RCC 7860 (cell line): Measurements from ENCODE around the gene TCF3.
"Not testable (repeated sequence)": the region's sequence is repeated elsewhere in the genome, so short reads cannot be mapped to it uniquely, and the experiment has no call there.

Source experiments
- DNase-seq: peaks from one replicate; pipeline ENCODE4 v3.0.0-alpha.2; 2015; ENCODE audit warnings: low spot score
- FAIRE-seq: peaks from 2 replicates; lab custom pipeline; 2012; peaks lifted over from hg19 to GRCh38; lab: Jason Lieb, UNC

TCF3 gene

DNA sequence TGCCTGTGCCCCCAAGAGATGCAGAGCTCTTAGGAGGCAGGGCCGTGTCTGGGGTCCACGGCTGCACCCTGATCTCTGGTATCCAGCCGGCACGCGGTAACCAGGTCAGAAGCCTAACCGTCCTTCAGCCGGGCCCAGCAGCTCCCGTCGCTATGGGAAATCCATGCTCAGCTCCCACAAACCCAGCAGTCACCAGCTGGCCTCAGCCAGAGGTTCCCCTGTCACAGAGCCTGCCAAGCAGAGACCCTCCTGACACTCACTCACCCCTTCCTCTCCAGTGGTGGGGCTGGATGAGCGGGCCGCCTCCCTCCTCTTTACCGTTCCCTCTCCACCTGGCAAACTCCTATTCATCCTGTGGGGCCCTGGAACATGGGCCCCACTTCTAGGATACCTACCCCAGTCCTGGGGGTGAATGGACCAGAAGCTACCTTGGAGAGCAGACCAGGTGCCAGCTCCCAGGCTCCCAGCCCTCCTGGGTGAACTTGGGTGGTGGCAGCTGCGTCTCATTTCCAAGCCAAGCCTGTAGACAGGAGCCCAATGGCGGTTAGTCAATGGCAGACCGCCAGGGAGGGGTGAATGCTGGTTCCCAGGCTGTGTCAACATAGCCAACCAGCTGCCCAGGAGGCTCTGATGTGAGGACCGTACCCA lies 21.4 kb upstream of the TCF3 start:
- DNase-seq, result no peak
- FAIRE-seq, result no peak

- FAIRE-seq, result no peak
- DNase-seq, result no peak
These were observed 20.6 kb upstream of the TCF3 start for GRCh38 chr19:1672769-1673644.

DNA sequence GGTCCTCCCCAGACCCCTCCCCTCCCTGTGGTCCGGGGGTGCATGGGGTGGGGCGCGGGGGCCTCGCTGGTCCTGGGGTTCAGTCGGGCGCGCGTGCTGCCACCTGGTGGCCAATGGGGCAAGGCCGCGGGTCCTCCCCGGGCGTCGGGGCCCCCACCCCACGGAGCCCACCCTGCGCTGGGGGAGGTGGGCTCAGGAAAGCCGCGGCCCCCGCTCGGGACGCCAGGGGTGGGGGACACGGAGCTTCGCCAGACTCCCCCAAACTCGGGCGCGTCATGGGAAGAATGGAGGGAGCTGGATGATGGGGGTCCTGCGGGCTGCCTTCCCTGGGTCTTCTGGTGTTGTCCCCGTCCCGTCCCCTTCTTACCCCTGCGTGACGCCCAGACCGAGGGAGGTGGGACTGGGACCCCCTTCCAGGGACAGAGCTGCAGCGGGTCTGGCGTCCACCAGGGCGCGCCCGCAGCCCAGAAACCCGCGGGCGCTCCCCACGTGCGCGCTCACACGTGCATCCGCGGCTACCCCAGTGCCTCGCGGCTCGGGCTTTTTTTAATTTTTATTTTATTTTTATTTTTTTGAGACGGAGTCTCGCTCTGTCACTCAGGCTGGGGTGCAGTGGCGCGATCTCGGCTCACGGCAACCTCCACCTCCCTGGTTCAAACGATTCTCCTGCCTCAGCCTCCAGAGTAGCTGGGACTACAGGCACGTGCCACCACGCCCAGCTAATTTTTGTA lies 19.8 kb upstream of the TCF3 start:
- DNase-seq (no peak), FAIRE-seq (no peak)

- FAIRE-seq, result no peak
- DNase-seq, result no peak
These were observed 19.3 kb upstream of the TCF3 start for GRCh38 chr19:1671716-1672037.

- DNase-seq, FAIRE-seq: not testable (repeated sequence)
These were observed 18.3 kb upstream of the TCF3 start for GRCh38 chr19:1670747-1671146.

DNA sequence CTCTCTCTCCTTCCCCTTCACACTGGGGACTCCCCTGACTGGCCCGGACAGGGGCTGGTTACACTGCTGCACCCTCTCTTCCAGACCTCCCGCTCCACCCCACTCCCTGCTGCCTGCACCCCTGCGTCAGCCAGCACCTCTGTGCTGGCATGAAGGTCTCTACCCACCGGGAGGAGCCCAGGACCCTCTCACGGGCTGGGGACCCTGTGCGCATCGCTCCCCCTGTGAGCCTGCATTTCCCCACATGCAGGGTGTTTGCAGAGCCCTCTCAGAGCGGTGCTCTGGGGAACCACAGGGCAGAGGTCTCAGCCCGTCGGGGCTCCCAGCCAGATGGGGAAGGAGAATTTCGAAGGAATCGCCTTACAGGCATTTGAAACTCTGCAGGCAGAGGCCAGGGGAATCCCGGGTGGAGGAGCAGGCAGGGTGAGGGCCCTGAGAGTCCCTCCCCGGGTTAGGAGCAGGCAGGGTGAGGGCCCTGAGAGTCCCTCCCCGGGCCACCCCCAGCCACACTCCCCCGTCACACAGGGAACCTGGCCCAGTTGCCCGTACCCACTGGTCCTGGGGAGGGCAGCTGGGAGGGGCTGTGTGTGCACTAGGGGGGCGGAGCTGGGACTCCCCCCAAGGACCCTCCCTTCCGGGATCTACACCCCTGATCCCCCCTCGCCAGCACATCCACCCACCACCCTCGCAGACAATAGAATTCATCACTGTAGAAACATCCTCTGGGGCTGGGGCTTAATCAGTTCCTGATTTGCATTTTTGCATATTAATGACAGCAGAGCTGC lies 16.3 kb upstream of the TCF3 start:
- no peak for FAIRE-seq
- DNase-seq, result no peak

DNA sequence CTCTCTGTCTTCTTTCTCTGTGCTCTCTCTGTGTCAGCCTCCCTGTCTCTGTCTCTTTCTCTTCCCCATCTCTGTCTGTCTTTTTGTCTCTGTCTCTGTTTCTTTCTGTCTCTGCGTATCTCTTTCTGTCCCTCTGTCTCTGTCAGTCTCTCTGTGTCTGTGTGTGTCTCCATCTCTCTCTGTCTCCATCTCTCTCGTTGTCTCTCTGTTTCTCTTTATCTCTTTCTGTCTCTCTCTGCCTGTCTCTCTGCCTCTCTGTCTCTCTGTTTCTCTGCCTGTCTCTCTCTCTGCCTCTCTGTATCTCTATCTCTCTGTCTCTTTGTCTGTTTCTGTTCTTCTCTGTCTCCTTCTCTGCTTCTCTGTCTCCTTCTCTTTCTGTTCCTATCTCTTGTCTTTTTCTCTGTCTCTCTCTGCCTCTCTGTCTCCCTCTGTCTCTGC lies 15.7 kb upstream of the TCF3 start:
- no peak for FAIRE-seq

DNA sequence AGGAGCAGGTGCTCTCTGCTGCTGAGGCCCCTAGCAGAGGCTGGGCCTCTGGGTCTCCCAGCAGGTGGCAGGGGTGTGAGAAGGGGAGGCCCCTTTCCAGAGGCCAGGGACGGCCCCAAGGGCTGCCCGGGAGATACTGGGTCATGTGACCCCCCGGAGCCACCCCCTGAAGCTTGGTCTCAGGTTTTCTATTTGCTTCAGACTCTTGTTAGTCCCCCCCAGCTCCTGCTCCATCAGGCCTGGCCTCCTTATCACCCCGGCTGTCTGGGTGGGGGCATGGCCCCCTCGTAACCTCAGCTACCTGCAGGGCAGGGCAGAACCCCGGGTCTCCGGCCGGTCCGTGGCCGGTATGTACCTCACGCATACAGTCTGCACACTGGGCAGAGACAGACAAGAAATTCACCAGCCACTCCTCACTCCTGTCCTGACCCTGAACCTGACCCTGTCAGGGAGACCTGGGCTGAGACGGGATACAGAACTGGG lies 13.2 kb upstream of the TCF3 start:
- no peak for DNase-seq
- FAIRE-seq, result no peak

More for the DNA sequence above, 15.7 kb upstream of the TCF3 start:
- DNase-seq, result no peak

DNA sequence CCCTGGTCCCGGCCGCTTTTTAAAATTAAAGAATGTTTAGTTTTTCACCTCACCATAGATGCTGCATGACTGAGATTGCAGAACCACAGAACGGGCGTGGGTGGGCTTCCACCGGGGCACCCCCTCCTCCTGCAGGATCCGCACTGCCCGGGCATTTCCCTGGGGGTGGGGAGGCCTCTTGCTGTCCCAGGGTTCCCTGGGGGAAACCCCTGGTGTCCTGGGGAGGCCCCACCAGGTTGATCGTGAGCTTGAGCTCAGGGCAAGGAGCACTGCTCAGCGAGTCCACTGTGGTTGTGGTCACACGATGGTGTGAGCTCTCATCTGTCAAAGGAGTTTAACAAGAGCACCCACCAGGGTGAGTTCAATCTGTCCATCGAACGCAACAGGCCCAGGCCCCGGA lies 11.4 kb upstream of the TCF3 start:
- no peak for FAIRE-seq
- DNase-seq, result no peak

DNA sequence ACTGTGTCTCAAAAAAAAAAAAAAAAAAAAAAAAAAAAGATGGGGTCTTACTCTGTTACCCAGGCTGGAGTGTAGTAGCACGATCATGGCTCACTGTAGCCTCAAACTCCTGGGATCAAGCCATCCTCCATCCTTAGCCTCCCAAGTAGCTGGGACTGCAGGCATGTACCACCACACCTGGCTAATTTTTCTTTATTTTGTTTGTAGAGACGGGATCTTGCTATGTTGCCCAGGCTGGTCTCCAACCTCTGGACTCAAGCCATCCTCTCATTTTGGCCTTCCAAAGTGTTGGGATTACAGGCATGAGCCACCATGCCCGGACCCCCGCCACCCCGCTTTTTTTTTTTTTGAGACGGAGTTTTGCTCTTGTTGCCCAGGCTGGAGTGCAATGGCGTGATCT lies 10.8 kb upstream of the TCF3 start:
- not testable (repeated sequence) for DNase-seq, FAIRE-seq

GRCh38 chr19:1661995-1662394 lies 9.6 kb upstream of the TCF3 start:
- FAIRE-seq (no peak), DNase-seq (no peak)

GRCh38 chr19:1659084-1659427 lies 6.6 kb upstream of the TCF3 start:
- DNase-seq (no peak), FAIRE-seq (no peak)

DNA sequence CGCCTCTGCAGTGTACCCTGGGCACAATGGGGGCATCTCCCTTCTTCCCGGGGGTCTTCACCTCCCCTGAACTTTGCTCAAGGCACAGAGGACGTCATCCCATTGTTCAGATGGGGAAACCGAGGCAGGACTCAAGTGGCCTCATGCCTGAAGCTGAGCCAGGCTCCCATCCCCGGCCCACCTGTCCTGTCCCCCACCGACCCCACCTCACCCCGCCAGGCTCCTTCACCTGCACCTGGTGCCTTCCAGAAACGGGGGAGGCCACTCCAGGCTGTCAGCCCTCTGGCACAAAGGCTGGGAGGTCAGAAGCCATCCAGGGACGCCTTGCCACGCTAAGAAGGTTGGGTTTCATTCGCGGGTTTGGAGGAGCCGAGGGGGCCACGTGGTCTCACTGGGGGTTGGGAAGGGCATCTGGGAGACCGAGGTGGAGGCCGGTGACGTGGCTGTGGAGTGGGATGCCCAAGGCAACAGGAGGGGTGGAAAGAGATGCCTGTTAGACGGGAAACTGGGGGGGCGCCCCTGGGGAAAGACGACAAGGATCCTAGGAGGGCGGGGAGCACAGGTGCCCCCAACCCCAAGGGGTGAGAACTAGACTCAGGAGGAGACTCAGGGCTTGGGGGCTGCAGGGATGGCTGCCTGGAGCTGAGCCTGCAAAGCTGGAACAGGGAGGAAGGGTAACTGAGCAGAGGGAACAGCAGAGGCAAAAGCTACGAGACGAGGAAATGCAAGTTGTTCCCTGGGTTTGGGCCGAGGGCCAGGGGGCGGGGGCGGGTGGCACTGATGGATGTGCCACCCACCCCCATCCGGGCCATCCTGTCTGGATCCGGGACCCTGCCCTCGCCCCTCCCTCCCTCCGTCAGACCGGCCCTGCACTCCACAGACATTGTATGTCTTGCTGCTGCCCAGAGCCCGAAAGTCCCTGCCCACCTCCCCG lies 6.0 kb upstream of the TCF3 start:
- no peak for FAIRE-seq
- DNase-seq, result no peak

DNA sequence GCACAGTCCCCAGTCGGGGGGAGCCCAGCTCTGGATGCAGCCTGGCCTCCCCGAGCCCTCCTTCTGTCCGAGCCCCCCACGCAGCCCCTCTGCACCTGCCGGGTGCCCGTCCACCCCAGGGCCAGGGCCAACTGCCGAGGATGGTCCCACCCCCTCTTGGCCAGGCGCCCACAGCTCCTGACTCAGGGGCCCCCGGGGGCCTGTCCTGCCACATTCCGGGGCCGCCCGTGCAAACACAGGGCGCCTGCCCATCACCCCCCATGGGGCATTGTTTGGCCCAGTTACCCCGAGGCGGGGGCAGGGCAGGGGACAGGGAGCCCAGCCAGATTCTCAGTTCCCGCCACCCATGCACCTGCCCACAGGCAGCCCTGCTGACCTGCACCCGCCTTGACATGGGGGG lies 5.3 kb upstream of the TCF3 start:
- FAIRE-seq (no peak), DNase-seq (no peak)

DNA sequence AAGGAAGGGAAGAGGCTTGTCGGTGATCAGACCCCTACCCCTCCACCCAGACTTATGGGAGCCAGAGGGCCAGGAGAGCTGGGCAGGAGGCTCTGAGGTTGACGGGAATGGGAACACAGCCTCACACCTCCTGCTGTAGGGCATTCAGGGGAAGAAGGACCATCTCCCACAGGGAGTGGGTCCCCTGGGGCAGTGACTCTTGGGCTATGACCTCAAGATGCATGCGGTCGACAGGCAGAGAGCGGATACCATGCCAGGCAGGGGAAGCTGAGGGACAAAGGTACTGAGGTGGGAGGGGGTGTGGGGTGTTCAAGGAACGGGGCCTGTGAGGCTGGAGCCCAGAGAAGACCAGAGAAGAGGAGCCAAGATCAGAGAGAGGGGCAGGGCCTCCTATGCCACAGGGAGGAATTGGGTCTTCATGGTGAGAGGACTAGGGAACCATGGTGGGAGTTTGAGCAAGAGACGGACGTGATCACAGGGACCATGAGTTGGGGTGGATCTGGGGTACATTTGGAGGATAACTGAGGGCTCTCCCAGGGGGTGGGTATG lies 4.6 kb upstream of the TCF3 start:
- DNase-seq, result no peak
- FAIRE-seq, result no peak

- DNase-seq (no peak), FAIRE-seq (no peak)
These were observed 3.7 kb upstream of the TCF3 start for GRCh38 chr19:1655987-1656608.

- DNase-seq, result no peak
- FAIRE-seq, result no peak
These were observed 2.9 kb upstream of the TCF3 start for GRCh38 chr19:1655131-1655981.

GRCh38 chr19:1654178-1654792 lies 1.9 kb upstream of the TCF3 start:
- DNase-seq, result no peak
- no peak for FAIRE-seq
